Erythroblast (primary cell): ENCODE results near the gene BMPER.

Experiments used
- GATA1 ChIP-seq: IDR thresholded peaks from 2 replicates; pipeline ENCODE4 v1.6.1; 2011; ENCODE audit warnings: low read depth, mild to moderate bottlenecking, control low read depth, low read length, moderate library complexity
- POLR2A ChIP-seq: IDR thresholded peaks from 2 replicates; pipeline ENCODE4 v1.6.1; 2011; ENCODE audit warnings: mild to moderate bottlenecking, low read length

- TF ChIP-seq POLR2A (no peak), GATA1 (no peak)
Measured at GRCh38 chr7:34192906-34193305, 287.6 kb downstream of the BMPER start.
